HUDEP-2 (cell line): ENCODE measurements around the gene LPAR5.
A peak's percentile ranks its signal among the peaks of the same experiment; 100 is the strongest.

Experiments used
- DNase-seq, 76 experiments: peaks; one replicate each; lab custom pipeline; 2025; ENCODE audit not compliant: unreplicated experiment in 76 of 76; lab: John Stamatoyannopoulos, UW

LPAR5 gene

DNA sequence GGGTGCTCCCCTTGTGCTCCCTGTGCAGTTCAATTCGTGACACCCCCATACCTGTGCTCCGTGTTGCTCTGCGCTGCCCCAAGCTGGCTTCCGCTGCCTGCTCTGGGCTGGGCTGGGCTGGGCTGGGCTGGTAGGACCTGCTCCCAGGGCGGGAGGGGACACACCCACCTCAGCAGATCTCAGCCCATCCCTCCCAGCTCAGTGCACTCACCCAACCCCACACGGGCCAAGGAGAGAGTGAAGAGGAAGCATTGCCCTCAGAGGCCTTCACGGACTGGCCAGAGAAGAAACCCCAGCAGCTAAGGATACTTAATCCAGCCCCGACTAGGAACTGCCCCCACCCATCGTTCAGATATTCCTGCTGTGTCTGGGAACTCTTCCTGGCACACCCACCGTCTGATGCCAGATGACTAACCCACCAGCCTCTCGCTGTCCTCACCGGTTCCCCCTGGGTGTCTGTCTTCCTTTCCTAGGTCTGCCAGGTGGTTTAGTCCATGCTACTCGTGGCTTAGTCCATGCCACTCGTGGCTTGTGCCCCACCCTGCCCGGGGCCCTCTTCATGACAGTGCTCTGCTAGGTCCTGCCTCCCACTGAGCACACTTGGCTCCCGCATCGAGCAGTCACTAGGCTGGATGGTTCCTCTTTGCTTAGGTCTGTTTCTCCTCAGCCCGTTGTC is at the start of gene LPAR5:
Gene LPAR5, minus strand, starts transcription at position 104 of the 676 bp plus-strand sequence. CDS start 14,711 bp downstream, outside the sequence.
- peak in 72 of 76 experiments; percentile 22 to 91 (median 78) for DNase-seq

- DNase-seq: peak in 32 of 76 experiments; percentile 3 to 59 (median 24)
These were observed 48.9 kb upstream of the LPAR5 start for GRCh38 chr12:6684609-6685008.

DNA sequence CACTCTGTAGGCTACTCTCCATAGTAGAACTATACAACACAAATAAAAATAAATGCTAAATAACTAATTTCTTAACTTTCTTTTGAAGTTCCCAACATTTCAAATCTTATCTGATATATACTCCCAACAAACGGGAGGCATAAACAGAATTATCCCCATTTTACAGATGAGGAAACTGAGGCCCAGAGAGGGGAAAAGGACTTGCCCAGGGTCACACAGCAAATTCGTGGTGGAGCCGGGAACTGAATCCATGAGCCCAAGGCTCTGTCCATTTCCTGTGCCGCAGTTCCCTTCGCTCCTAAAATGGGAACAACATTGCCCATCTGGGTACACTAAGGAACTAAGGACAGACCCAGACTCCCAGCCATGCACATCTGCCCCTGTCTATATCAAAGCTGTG is 41.2 kb upstream of the LPAR5 start:
- no peak for DNase-seq

DNA sequence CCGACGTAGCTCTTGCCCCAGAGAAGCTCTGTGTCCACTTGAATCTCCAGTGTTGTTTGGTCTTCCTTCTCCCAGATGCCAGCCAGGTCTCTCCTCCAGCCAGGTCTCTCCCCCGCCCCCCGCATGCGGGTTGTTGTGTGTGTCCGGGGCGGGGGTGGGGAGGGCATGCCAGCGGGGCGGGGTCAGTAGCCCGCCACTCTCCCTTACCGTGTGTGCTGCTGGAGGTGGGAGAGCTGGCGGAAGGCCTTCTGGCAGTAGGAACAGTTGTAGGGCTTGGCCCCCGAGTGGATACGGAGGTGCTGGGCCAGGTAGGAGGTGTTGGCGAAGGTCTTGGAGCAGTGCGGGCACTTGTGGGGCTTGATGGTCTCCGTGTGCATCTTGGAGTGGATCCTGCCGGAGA is 36.4 kb upstream of the LPAR5 start:
- DNase-seq: no peak

DNA sequence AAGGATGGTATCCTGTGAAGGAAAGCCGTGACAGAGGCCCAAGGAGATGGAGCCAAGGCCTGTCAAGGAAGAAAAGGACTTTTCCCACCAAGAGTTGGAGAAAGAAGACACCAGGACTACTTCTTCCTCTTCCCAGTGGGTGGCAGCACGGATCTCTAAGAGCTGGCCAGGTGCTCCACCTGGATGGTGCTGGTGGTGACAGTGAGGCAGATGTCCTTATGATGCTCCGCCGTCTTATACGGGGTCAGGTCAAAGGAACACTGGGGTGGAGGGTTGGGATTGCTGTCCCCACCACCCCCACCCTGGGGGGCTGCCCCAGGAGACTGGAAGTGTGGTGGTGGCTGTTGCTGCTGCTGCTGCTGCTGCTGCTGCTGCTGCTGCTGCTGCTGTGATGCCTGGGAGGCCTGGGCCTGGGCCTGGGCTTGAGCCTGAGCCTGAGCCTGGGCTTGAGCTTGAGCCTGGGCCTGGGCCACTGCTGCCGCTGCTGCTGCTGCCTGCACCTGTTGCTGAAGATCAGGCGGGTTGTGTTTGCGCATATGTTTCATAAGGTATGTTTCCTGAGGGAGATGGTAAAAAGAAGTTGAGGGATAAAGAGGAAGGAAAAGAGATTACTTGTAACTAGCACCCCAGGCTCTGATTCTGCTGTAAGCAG is 31.9 kb upstream of the LPAR5 start:
- DNase-seq: no peak

- no peak for DNase-seq
These were observed 30.5 kb upstream of the LPAR5 start for GRCh38 chr12:6666211-6666610.

GRCh38 chr12:6664902-6665301 is 29.1 kb upstream of the LPAR5 start:
- no peak for DNase-seq

DNA sequence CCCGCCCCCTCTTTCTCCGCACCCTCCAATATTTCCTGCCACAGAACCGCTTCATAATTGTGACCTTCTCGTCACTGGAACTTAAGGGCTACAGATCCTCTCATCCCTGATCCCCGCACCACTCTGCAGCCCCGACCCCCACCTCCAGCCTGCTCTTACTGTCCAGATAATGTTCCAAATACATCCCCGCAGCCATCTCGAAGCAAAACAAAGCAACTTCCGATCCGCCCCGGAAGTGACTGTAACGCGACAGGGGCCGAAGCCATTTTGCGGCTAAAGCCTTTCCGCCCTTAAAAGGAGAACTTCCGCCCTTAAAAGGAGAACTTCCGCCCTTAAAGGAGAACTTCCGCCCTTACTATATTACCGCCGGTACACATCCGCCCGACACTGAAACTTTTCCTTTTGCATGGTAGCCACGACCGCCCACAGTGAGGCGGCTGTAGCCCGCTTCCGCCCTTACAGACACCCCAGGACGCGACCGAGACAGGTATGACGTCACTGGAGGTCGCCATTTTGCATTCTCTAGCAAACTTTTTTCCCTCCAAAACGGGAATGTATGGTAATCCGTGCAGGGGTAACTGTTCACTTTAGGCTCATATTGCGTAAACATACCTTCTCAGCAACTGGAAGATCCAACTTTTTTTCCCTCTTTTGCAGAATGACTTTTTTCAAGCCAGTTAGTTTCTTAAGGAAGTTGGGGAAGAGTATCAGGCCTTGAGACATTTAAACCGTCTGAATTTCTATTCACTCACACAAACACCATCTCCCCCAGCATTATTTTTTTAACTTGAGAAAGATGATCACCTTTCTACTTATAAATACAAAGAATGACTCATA is 27.4 kb upstream of the LPAR5 start, which contains the start of gene ING4:
Gene ING4, minus strand, starts transcription at position 214 of the 837 bp plus-strand sequence. Its CDS starts 18 bp downstream, at position 196.
- DNase-seq: peak; percentile 24 to 99 (median 96)

GRCh38 chr12:6662602-6662905 is 26.8 kb upstream of the LPAR5 start:
- peak in 21 of 76 experiments; percentile 31 to 71 (median 51) for DNase-seq

GRCh38 chr12:6653987-6654386 is 18.2 kb upstream of the LPAR5 start:
- no peak for DNase-seq

DNA sequence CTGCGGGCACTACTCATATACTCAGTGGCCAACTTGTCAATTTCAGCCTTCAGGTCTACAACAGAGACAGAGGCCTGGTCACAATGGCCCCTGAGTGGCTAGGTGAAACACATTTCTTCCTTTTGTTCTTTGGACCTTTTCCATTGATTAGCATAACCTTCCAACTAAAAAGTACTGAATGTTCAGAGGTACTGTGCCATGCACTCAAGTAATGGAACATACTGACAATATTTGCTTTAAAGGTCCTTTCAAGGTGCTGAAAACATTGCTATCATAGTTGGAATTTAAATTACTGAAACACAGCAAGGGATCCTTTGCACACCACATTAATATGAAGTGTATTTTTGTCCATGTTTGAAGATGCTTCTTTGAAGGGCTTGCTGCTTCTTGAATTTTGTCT is 17.6 kb upstream of the LPAR5 start:
- no peak for DNase-seq

GRCh38 chr12:6652391-6652790 is 16.6 kb upstream of the LPAR5 start:
- no peak for DNase-seq

GRCh38 chr12:6650832-6651231 is 15.1 kb upstream of the LPAR5 start:
- DNase-seq: no peak

DNA sequence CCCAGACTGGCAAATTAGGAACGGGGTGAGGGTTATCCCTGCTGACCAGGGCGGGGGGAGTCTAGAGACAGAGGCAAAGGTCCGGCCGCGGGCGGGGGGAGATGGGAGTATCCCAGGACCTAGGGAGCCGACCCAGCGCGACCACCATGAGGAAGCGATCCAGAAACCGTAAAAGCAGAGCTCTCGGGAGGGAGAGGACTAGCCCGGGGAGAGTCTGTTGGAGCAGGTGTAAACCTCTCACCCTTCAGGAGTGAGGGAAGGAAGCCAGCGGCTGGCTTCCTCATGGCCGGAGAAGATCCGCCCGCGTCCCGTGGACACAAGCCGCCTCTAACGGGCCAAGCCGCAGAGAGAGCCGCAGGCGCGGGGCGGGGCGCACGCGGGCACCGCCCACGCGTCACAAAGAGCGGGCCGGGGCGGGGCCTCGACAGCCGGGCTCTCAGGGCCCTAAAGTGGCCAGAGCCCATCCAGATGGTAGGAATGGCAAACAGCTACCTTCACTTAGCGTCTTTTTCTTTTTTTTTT is 11.4 kb upstream of the LPAR5 start, which contains the start of gene ACRBP:
Gene ACRBP, minus strand, starts transcription at position 350 of the 522 bp plus-strand sequence. Its CDS starts 66 bp downstream, at position 284.
- DNase-seq: peak in 2 of 76 experiments; percentile 12 to 47

- DNase-seq: no peak
These were observed 10.7 kb upstream of the LPAR5 start for GRCh38 chr12:6646276-6647082.

- no peak for DNase-seq
These were observed 9.1 kb upstream of the LPAR5 start for GRCh38 chr12:6644903-6645302.

DNA sequence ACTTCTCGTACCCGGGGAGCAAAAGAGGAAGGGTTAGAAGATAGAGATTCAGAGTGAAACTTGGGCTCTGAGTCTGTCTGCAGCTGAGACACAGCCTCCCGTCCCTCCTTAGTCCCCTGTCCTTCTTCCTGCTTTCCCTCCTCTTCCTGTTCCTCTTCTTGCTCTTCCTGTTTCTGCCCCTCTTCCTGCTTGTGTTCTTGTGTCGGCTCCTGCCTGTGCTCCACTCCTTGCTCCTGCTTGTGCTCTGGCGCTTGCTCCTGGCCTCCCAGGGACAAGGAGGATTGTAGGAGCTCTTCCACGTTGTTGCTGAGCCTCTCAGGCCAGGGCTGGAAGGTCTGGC is 8.5 kb upstream of the LPAR5 start:
- DNase-seq: no peak

- no peak for DNase-seq
These were observed 8.0 kb upstream of the LPAR5 start for GRCh38 chr12:6643569-6644256.

GRCh38 chr12:6641131-6641530 is 5.4 kb upstream of the LPAR5 start:
- DNase-seq: peak in 9 of 76 experiments; percentile 7 to 34 (median 19)

DNA sequence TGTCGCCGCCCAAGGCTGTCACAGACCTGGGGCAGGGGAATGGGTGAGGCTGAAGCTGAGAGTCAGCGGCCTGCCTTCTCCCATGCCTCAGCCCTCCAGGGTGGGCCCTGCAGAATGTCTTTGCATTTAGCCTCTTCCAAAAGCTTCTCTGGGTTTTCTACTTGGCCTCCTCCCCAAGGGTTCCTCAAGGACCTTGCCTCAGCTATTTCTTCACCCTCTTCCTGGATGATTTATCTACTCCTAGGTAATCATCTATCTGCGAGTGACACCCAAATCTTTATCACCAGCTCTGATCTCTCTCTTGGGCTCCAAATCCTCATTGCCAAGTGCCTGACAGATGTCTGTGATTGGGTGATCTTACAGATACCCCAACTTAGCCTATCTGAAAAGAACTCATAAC is 4.7 kb upstream of the LPAR5 start:
- DNase-seq: no peak
